ENCODE results near the gene GPLD1.

The GPLD1 gene

DNA sequence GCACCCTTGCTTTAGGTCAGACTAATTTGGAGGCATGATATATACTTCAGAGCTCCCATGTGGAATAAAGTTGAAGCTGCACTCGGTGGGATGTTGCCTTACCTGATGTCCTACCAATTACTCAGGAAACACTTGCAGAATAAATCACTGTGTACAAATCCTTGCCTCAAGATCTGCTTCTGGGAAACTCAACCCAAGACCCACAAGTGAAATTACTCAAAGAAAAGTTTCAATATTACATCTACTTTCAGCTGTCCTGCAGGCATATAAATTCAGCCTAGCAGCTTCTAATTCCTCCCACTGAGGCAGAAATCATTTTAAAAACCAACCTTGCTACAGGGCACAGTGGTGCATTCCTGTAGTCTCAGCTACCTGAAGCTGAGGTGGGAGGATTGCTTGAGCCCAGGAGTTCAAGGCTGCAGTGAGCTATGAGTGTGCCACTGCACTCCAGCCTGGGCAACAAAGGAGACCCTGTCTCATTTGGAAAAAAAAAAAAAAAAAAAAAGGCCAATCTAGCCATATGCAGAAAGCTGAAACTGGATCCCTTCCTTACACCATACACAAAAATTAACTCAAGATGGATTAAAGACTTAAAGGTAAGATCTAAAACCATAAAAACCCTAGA is 110.8 kb downstream of the GPLD1 start:
- peak; percentile 21 for DNase-seq
